HepG2 (cell line): ENCODE data around the gene SLC25A28. TPM values are rescaled to one million over a fixed set of nuclear protein-coding genes. Genes with fewer than 3 reads are reported as not detected.

Experiments
- ARNTL ChIP-seq: sonication (generic); formaldehyde crosslinking; IDR thresholded peaks from 2 replicates; pipeline ENCODE4 v1.4.0; 2020; ENCODE audit warnings: mild to moderate bottlenecking, missing genetic modification reagents
- ATF1 ChIP-seq: IDR thresholded peaks from 2 replicates; pipeline ENCODE4 v1.6.1; 2016; ENCODE audit warnings: mild to moderate bottlenecking, control low read depth
- CEBPB ChIP-seq: IDR thresholded peaks from 2 replicates; pipeline ENCODE4 v1.6.1; 2011; ENCODE audit warnings: low read depth, low read length, improper control_type of control experiment, borderline replicate concordance
- KLF12 ChIP-seq: sonication (generic); formaldehyde crosslinking; IDR thresholded peaks from 2 replicates; pipeline ENCODE4 v1.4.0; 2020; ENCODE audit warnings: missing genetic modification reagents, borderline replicate concordance
- KMT2B ChIP-seq: IDR thresholded peaks from 2 replicates; pipeline ENCODE4 v1.6.1; 2016; ENCODE audit warnings: missing genetic modification reagents, missing compliant biosample characterization
- NFYC ChIP-seq: IDR thresholded peaks from 2 replicates; pipeline ENCODE4 v1.6.1; 2016; ENCODE audit warnings: missing genetic modification reagents, missing compliant biosample characterization
- NR0B2 ChIP-seq: sonication (generic); formaldehyde crosslinking; IDR thresholded peaks from 2 replicates; pipeline ENCODE4 v1.4.0; 2020; ENCODE audit warnings: mild to moderate bottlenecking, missing genetic modification reagents
- NR1H2 ChIP-seq: sonication (generic); formaldehyde crosslinking; IDR thresholded peaks from 2 replicates; pipeline ENCODE4 v1.8.1; 2022; ENCODE audit warnings: low read depth, missing genetic modification reagents, borderline replicate concordance
- PLSCR1 ChIP-seq: sonication (generic); formaldehyde crosslinking; IDR thresholded peaks from 2 replicates; pipeline ENCODE4 v1.5.0; 2020; ENCODE audit warnings: missing genetic modification reagents, mild to moderate bottlenecking, borderline replicate concordance
- SOX5 ChIP-seq: IDR thresholded peaks from 2 replicates; pipeline ENCODE4 v1.6.1; 2016; ENCODE audit warnings: borderline replicate concordance
- YY1 ChIP-seq: IDR thresholded peaks from 2 replicates; pipeline ENCODE4 v1.6.1; 2011; ENCODE audit warnings: low read length, low read depth, moderate library complexity, mild to moderate bottlenecking; ENCODE audit not compliant: insufficient read depth, insufficient replicate concordance
- ZMYM2 ChIP-seq: sonication (generic); formaldehyde crosslinking; IDR thresholded peaks from 2 replicates; pipeline ENCODE4 v1.8.0; 2022; ENCODE audit warnings: mild to moderate bottlenecking, missing genetic modification reagents
- ZNF414 ChIP-seq: sonication (generic); formaldehyde crosslinking; IDR thresholded peaks from 2 replicates; pipeline ENCODE4 v1.5.0; 2020; ENCODE audit warnings: missing genetic modification reagents
- ZNF468 ChIP-seq: sonication (generic); formaldehyde crosslinking; IDR thresholded peaks from 2 replicates; pipeline ENCODE4 v1.8.0; 2022; ENCODE audit warnings: mild to moderate bottlenecking, moderate library complexity, missing genetic modification reagents
- ZSCAN20 ChIP-seq: sonication (generic); formaldehyde crosslinking; IDR thresholded peaks from 2 replicates; pipeline ENCODE4 v1.4.0; 2020; ENCODE audit warnings: missing genetic modification reagents, mild to moderate bottlenecking, borderline replicate concordance
- polyA plus RNA-seq, 8 experiments: library from polyadenylated mRNA; depleted of rRNA in 3 of 8; stranded (reverse) in 7 of 8; unstranded in 1 of 8; fragments of >200 nt; fragmentation: Illumina TruSeq in 4 of 8; extraction: Trizol in 4 of 8; gene quantifications; 2 replicates each; pipeline versions ENCODE4 v1.2.1 to v1.2.3, GENCODE V29; 2011 to 2016; ENCODE audit warnings: low read depth in 4 of 8, missing spikeins in 1 of 8, mixed read lengths in 1 of 8; ENCODE audit not compliant: insufficient read depth in 1 of 8
- total RNA-seq, 5 experiments: library from RNA; depleted of rRNA; stranded (reverse); fragments of >200 nt; fragmentation: Illumina TruSeq; extraction: Trizol; gene quantifications; 2 replicates each; pipeline ENCODE4 v1.2.3, GENCODE V29; 2016; ENCODE audit warnings: low read depth in 1 of 5
- TF ChIP-seq, protein P1 (sequence below): sonication (generic); formaldehyde crosslinking; IDR thresholded peaks from 2 replicates; pipeline ENCODE4 v1.4.0; 2020; ENCODE audit warnings: missing genetic modification reagents, mild to moderate bottlenecking, borderline replicate concordance
- TF ChIP-seq, protein P2 (sequence below): sonication (generic); formaldehyde crosslinking; IDR thresholded peaks from 2 replicates; pipeline ENCODE4 v1.5.0; 2020; ENCODE audit warnings: missing genetic modification reagents
- TF ChIP-seq, protein P3 (sequence below): sonication (generic); formaldehyde crosslinking; IDR thresholded peaks from 2 replicates; pipeline ENCODE4 v1.4.0; 2020; ENCODE audit warnings: missing genetic modification reagents, borderline replicate concordance

The SLC25A28 gene
- total and polyA plus RNA-seq, 2 of the 13 experiments (the other 11 are each of a cell fraction or from before 2014, with no cell fraction given), result 15.2 to 41.0 TPM

DNA sequence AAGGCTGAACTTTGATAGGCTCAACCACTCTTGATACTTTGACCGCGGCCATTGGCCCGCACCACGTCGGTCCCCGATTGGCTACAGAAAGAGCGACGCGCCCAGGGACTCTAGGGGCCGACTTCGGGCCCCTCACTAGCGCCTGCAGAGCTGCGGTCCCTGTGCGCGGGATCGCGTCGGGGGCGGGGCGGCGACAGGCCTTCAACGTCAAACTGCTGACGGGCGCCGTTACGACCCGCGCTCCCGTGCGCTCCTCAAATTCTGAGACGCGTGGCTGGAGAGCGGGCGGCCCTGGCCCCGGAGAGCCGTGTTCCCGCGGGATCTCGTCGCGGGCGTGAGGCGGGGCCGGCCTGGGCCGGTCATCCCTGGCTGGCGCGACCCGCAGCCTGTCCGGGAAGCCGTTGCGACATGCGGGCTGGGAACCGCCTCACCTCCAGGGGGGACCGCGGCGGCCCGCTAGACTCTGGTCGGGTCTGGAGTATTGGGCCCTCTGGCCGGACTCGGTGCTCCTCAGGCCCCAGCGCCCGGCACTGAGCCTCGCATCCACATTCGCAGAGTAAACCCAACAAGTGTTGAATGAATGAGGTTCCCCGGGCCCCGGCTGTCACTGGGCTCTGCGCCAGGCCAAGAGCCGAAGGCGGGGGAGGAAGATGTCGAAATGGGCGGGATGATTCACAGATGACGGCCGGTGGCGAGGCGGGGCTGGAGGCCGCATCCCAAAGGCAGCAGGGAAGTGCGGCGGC is 643 bp upstream of the SLC25A28 start (continued):
- TF ChIP-seq, protein P1, sequence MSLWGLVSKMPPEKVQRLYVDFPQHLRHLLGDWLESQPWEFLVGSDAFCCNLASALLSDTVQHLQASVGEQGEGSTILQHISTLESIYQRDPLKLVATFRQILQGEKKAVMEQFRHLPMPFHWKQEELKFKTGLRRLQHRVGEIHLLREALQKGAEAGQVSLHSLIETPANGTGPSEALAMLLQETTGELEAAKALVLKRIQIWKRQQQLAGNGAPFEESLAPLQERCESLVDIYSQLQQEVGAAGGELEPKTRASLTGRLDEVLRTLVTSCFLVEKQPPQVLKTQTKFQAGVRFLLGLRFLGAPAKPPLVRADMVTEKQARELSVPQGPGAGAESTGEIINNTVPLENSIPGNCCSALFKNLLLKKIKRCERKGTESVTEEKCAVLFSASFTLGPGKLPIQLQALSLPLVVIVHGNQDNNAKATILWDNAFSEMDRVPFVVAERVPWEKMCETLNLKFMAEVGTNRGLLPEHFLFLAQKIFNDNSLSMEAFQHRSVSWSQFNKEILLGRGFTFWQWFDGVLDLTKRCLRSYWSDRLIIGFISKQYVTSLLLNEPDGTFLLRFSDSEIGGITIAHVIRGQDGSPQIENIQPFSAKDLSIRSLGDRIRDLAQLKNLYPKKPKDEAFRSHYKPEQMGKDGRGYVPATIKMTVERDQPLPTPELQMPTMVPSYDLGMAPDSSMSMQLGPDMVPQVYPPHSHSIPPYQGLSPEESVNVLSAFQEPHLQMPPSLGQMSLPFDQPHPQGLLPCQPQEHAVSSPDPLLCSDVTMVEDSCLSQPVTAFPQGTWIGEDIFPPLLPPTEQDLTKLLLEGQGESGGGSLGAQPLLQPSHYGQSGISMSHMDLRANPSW (CRISPR knock-in tag), result no peak; the same call in 1 of the 2 replicates
- TF ChIP-seq, protein P2, sequence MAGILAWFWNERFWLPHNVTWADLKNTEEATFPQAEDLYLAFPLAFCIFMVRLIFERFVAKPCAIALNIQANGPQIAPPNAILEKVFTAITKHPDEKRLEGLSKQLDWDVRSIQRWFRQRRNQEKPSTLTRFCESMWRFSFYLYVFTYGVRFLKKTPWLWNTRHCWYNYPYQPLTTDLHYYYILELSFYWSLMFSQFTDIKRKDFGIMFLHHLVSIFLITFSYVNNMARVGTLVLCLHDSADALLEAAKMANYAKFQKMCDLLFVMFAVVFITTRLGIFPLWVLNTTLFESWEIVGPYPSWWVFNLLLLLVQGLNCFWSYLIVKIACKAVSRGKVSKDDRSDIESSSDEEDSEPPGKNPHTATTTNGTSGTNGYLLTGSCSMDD (CRISPR knock-in tag), result no peak
- TF ChIP-seq SOX5 (CRISPR knock-in tag) (peak; percentile 46; the same call in 1 of the 2 replicates), KLF12 (CRISPR knock-in tag) (peak; percentile 46; the same call in 1 of the 2 replicates), YY1 (peak; percentile 48), NR1H2 (peak; percentile 54; the same call in 1 of the 2 replicates), NFYC (CRISPR knock-in tag) (peak; percentile 63), ZNF468 (CRISPR knock-in tag) (no peak), ZSCAN20 (0 out of 2 replicates have a peak, but pooled peaks have one; percentile 43), ZNF414 (CRISPR knock-in tag) (peak; percentile 72; the same call in 1 of the 2 replicates), CEBPB (peak; percentile 84), ZMYM2 (CRISPR knock-in tag) (no peak; the same call in 1 of the 2 replicates), PLSCR1 (CRISPR knock-in tag) (0 out of 2 replicates have a peak, but pooled peaks have one; percentile 58), ARNTL (CRISPR knock-in tag) (no peak), ATF1 (CRISPR knock-in tag) (peak; percentile 82), NR0B2 (CRISPR knock-in tag) (peak; percentile 89; the same call in 1 of the 2 replicates), KMT2B (CRISPR knock-in tag) (peak; percentile 68)
- TF ChIP-seq, protein P3, sequence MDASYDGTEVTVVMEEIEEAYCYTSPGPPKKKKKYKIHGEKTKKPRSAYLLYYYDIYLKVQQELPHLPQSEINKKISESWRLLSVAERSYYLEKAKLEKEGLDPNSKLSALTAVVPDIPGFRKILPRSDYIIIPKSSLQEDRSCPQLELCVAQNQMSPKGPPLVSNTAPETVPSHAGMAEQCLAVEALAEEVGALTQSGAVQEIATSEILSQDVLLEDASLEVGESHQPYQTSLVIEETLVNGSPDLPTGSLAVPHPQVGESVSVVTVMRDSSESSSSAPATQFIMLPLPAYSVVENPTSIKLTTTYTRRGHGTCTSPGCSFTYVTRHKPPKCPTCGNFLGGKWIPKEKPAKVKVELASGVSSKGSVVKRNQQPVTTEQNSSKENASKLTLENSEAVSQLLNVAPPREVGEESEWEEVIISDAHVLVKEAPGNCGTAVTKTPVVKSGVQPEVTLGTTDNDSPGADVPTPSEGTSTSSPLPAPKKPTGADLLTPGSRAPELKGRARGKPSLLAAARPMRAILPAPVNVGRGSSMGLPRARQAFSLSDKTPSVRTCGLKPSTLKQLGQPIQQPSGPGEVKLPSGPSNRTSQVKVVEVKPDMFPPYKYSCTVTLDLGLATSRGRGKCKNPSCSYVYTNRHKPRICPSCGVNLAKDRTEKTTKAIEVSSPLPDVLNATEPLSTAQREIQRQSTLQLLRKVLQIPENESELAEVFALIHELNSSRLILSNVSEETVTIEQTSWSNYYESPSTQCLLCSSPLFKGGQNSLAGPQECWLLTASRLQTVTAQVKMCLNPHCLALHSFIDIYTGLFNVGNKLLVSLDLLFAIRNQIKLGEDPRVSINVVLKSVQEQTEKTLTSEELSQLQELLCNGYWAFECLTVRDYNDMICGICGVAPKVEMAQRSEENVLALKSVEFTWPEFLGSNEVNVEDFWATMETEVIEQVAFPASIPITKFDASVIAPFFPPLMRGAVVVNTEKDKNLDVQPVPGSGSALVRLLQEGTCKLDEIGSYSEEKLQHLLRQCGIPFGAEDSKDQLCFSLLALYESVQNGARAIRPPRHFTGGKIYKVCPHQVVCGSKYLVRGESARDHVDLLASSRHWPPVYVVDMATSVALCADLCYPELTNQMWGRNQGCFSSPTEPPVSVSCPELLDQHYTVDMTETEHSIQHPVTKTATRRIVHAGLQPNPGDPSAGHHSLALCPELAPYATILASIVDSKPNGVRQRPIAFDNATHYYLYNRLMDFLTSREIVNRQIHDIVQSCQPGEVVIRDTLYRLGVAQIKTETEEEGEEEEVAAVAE, result peak; percentile 73
